K562 (cell line): ENCODE measurements around the gene B4GALNT2. TPM values are rescaled to one million over a fixed set of nuclear protein-coding genes. Genes with fewer than 3 reads are reported as not detected.

Experiments used
- ATAC-seq: fragments of 200-7000 bp; cut with Tn5 transposase; 3 replicates; pipeline ENCODE4 v1.9.1; 2020; ENCODE audit warnings: moderate library complexity
- BruUV-seq: library from RNA; stranded (reverse); fragments of 400-500 nt; replicated peaks from 2 replicates; lab custom pipeline; 2021; lab: Mats Ljungman, UMichigan
- CTCF ChIA-PET: fragments of 300-600 bp; formaldehyde crosslinking; extraction: SDS; loops from one replicate; lab custom pipeline; 2021; ENCODE audit warnings: low intra/inter-chr PET ratio; lab: Yijun Ruan, JAX
- POLR2A ChIA-PET: fragments of 300-600, 350-650 bp; sonication (Branson Sonifier 250); formaldehyde crosslinking; extraction: SDS; loops from one replicate; lab custom pipeline; 2021; ENCODE audit warnings: antibody characterized with exemption, inconsistent platforms; lab: Yijun Ruan, JAX
- DNase-seq, 4 experiments: peaks; one replicate each; pipeline versions ENCODE4 v3.0.0 to v3.0.0-alpha.2; 2011 to 2018; ENCODE audit warnings: low spot score in 3 of 4, mixed read lengths in 3 of 4; ENCODE audit errors: extremely low read depth in 1 of 4
- FAIRE-seq: peaks from 2 replicates; lab custom pipeline; 2011; peaks lifted over from hg19 to GRCh38; lab: Jason Lieb, UNC
- H2AFZ ChIP-seq: 2 replicates; pipeline ENCODE4 v1.6.0; 2011; ENCODE audit warnings: low read depth, low read length, control low read depth, inconsistent platforms
- H3K27ac ChIP-seq: fragments of 200-600 bp; 3 replicates; pipeline ENCODE4 v1.8.0; 2011; ENCODE audit warnings: low read depth, mild to moderate bottlenecking, control low read depth, inconsistent platforms, low read length, moderate library complexity, mixed read lengths; ENCODE audit errors: extremely low read depth
- H3K27me3 ChIP-seq, 2 experiments: fragments of 300-600 bp in 1 of 2; 2 replicates in 1 of 2; 3 replicates in 1 of 2; pipeline versions ENCODE4 v1.6.0 to v1.8.0; 2011; ENCODE audit warnings: inconsistent platforms in 2 of 2, low read length in 2 of 2, mild to moderate bottlenecking in 1 of 2, mixed read lengths in 1 of 2, moderate library complexity in 1 of 2; ENCODE audit not compliant: control insufficient read depth in 2 of 2, insufficient read depth in 2 of 2
- H3K36me3 ChIP-seq: fragments of 300-600 bp; 3 replicates; pipeline ENCODE4 v1.8.0; 2011; ENCODE audit warnings: mild to moderate bottlenecking, low read length, inconsistent platforms; ENCODE audit not compliant: control insufficient read depth, insufficient read depth
- H3K4me1 ChIP-seq, 2 experiments: fragments of 200-600 bp in 1 of 2; replicated peaks in 1 of 2; 2 replicates in 1 of 2; 3 replicates in 1 of 2; pipeline versions ENCODE4 v1.5.1 to v1.8.0; 2011; ENCODE audit warnings: inconsistent platforms in 2 of 2, low read length in 2 of 2, mild to moderate bottlenecking in 1 of 2, mixed read lengths in 1 of 2, moderate library complexity in 1 of 2; ENCODE audit not compliant: control insufficient read depth in 2 of 2, insufficient read depth in 2 of 2
- H3K4me2 ChIP-seq: 2 replicates; pipeline ENCODE4 v1.6.1; 2011; ENCODE audit warnings: low read length, control low read depth, inconsistent platforms, mixed read lengths; ENCODE audit not compliant: insufficient read depth
- H3K4me3 ChIP-seq: fragments of 200-600 bp; sonication (generic), shearing (Covaris generic); 2 replicates; pipeline ENCODE4 v1.5.1; 2016; ENCODE audit warnings: control low read depth, inconsistent platforms
- H3K79me2 ChIP-seq: fragments of 200-600 bp; 3 replicates; pipeline ENCODE4 v1.8.0; 2011; ENCODE audit warnings: low read length, inconsistent platforms; ENCODE audit not compliant: control insufficient read depth, insufficient read depth
- H3K9ac ChIP-seq, 2 experiments: 2 replicates each; pipeline versions ENCODE4 v1.6.0 to v1.6.1; 2011; ENCODE audit warnings: low read depth in 2 of 2, low read length in 2 of 2, control low read depth in 1 of 2, inconsistent platforms in 1 of 2, mild to moderate bottlenecking in 1 of 2, mixed read lengths in 1 of 2; ENCODE audit not compliant: insufficient read depth in 1 of 2
- H3K9me1 ChIP-seq: one replicate; pipeline ENCODE4 v1.6.0; 2011; ENCODE audit warnings: inconsistent platforms, mild to moderate bottlenecking, low read length, moderate library complexity; ENCODE audit not compliant: control insufficient read depth, insufficient read depth
- H3K9me3 ChIP-seq: replicated peaks from 2 replicates; pipeline ENCODE4 v1.5.1; 2011; ENCODE audit warnings: low read depth, low read length, inconsistent platforms; ENCODE audit not compliant: control insufficient read depth, insufficient read depth
- H4K20me1 ChIP-seq: replicated peaks from 2 replicates; pipeline ENCODE4 v1.6.1; 2011; ENCODE audit warnings: low read length, inconsistent platforms, mixed read lengths; ENCODE audit not compliant: control insufficient read depth, insufficient read depth
- CCNT2 ChIP-seq: IDR thresholded peaks from 2 replicates; pipeline ENCODE4 v1.6.1; 2011; ENCODE audit warnings: borderline replicate concordance, low read depth, mild to moderate bottlenecking, moderate library complexity, mixed read lengths, low read length; ENCODE audit not compliant: insufficient read length; ENCODE audit errors: extremely low read depth
- ELK3 ChIP-seq: fragments of 450-650 bp; formaldehyde crosslinking; IDR thresholded peaks from 2 replicates; pipeline ENCODE4 v1.4.0; 2020; ENCODE audit warnings: mild to moderate bottlenecking
- MXI1 ChIP-seq: IDR thresholded peaks from 2 replicates; pipeline ENCODE4 v1.6.1; 2011; ENCODE audit warnings: low read depth, mild to moderate bottlenecking, improper control_type of control experiment, low read length
- NUFIP1 ChIP-seq: fragments of 450-650 bp; IDR thresholded peaks from 2 replicates; pipeline ENCODE4 v1.6.1; 2018; ENCODE audit not compliant: partially characterized antibody
- POLR2H ChIP-seq: IDR thresholded peaks from 2 replicates; pipeline ENCODE4 v1.6.1; 2016; ENCODE audit warnings: missing genetic modification characterization, low read depth, mild to moderate bottlenecking, control low read depth, missing compliant biosample characterization, moderate library complexity
- SP2 ChIP-seq: IDR thresholded peaks from 2 replicates; pipeline ENCODE4 v1.6.1; 2011; ENCODE audit warnings: mild to moderate bottlenecking, low read depth, low read length, moderate library complexity; ENCODE audit not compliant: poor library complexity, severe bottlenecking; ENCODE audit errors: extremely low read depth
- TCFL5 ChIP-seq: fragments of 250-450 bp; sonication (Bioruptor Pico); conservative IDR thresholded peaks from 2 replicates; pipeline ENCODE4 v1.6.1; 2021; ENCODE audit warnings: mild to moderate bottlenecking, moderate library complexity, matching md5 sums
- TGIF2 ChIP-seq: sonication (generic); formaldehyde crosslinking; IDR thresholded peaks from 2 replicates; pipeline ENCODE4 v1.8.1; 2022; ENCODE audit warnings: mild to moderate bottlenecking, missing genetic modification reagents, moderate library complexity
- TRIM24 ChIP-seq, 2 experiments: fragments of 450-650 bp; IDR thresholded peaks; 2 replicates each; pipeline ENCODE4 v1.6.1; 2016
- ZNF217 ChIP-seq: sonication (generic); formaldehyde crosslinking; IDR thresholded peaks from 2 replicates; pipeline ENCODE4 v1.8.0; 2022; ENCODE audit warnings: mild to moderate bottlenecking, missing genetic modification reagents
- ZNF57 ChIP-seq: fragments of 450-650 bp; formaldehyde crosslinking; IDR thresholded peaks from 2 replicates; pipeline ENCODE4 v1.4.0; 2020; ENCODE audit warnings: mild to moderate bottlenecking, moderate library complexity
- WGBS: fragments of 100-300 bp; shearing (Covaris generic); methylation state at CpG from one replicate; pipeline ENCODE4 v1.1.6; 2016; ENCODE audit warnings: low coverage, mixed read lengths; ENCODE audit not compliant: insufficient coverage; ENCODE audit errors: missing lambda C conversion rate; 5-methylcytosine and 5-hydroxymethylcytosine counted together
- in situ Hi-C: fragments of 300-500 bp; cut with MboI; formaldehyde crosslinking; loops from 4 replicates; pipeline ENCODE4 v1.15.0; 2018; ENCODE audit warnings: inconsistent platforms, mixed read lengths
- intact Hi-C: fragments of 100-400 bp; cut with micrococcal nuclease; formaldehyde crosslinking; loops from 2 replicates; pipeline ENCODE4 v1.14.2; 2022
- polyA plus RNA-seq, 8 experiments: library from polyadenylated mRNA; depleted of rRNA in 4 of 8; stranded (reverse) in 5 of 8; unstranded in 3 of 8; fragments of >200 nt; fragmentation: Nextera tagmentation in 2 of 8; fragmentation: Illumina TruSeq in 1 of 8; extraction: Ambion mirVana in 2 of 8; extraction: Trizol in 1 of 8; gene quantifications; 2 replicates each; pipeline versions ENCODE4 v1.2.1 to v1.2.3, GENCODE V29; 2011 to 2014; ENCODE audit warnings: inconsistent platforms in 1 of 8, missing spikeins in 1 of 8
- total RNA-seq, 7 experiments: library from RNA; depleted of rRNA in 6 of 7; stranded (reverse); fragments of >200 nt in 6 of 7; fragmentation: Illumina TruSeq in 2 of 7; extraction: Trizol in 2 of 7; gene quantifications; 2 replicates each; pipeline versions ENCODE4 v1.2.1 to v1.2.3, GENCODE V29; 2011 to 2021; ENCODE audit warnings: low replicate concordance in 1 of 7
- TF ChIP-seq, protein P1 (sequence below), 2 experiments: IDR thresholded peaks in 1 of 2; conservative IDR thresholded peaks in 1 of 2; 2 replicates each; pipeline ENCODE4 v1.6.1; 2016; ENCODE audit warnings: low read depth in 2 of 2, mild to moderate bottlenecking in 1 of 2, missing compliant biosample characterization in 1 of 2, missing genetic modification characterization in 1 of 2, moderate library complexity in 1 of 2
- TF ChIP-seq, protein P2 (sequence below): fragments of 250-450 bp; sonication (Bioruptor Pico); IDR thresholded peaks from 2 replicates; pipeline ENCODE4 v1.5.1; 2021; ENCODE audit warnings: mild to moderate bottlenecking
- TF ChIP-seq, protein P3 (sequence below): fragments of 250-450 bp; sonication (Bioruptor Pico); IDR thresholded peaks from 2 replicates; pipeline ENCODE4 v1.4.0; 2020

Gene B4GALNT2
- total and polyA plus RNA-seq, 9 of the 15 experiments (the other 6 are each of a cell fraction or from before 2014, with no cell fraction given) = not detected

GRCh38 chr17:49112936-49113335 is 19.6 kb upstream of the B4GALNT2 start (continued):
- TF ChIP-seq, protein P1, sequence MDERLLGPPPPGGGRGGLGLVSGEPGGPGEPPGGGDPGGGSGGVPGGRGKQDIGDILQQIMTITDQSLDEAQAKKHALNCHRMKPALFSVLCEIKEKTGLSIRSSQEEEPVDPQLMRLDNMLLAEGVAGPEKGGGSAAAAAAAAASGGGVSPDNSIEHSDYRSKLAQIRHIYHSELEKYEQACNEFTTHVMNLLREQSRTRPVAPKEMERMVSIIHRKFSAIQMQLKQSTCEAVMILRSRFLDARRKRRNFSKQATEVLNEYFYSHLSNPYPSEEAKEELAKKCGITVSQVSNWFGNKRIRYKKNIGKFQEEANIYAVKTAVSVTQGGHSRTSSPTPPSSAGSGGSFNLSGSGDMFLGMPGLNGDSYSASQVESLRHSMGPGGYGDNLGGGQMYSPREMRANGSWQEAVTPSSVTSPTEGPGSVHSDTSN (CRISPR knock-in tag; IDR thresholded peaks at IDR 0.05; ENCODE audit: low read depth) = no peak
- TF ChIP-seq, protein P1 (tag; conservative IDR thresholded peaks at IDR 0.05; ENCODE audit: low read depth) = no peak
- TF ChIP-seq ZNF217 (CRISPR knock-in tag) (no peak), TGIF2 (CRISPR knock-in tag) (no peak), ELK3 (CRISPR knock-in tag) (no peak)
- TF ChIP-seq, all 486 proteins: peak for 0

DNA sequence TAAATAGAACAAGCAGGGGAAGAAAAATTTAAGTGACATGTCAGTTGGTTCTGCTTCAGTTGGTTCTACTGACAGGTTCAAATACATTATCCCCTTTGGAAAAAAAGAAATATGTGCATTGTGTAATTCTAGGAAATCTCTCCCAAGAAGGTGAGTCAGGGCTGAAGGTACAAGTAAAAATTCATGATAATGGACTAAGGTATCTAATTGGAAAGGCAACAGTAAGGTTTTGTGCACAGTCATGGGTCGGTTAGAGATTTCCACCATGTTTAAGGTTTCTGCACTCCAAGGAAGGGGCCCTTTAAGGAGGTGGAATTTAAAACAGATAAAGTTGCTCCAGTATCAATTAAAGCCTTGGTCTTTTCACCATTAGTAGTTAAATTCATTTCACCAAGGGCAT is 17.9 kb upstream of the B4GALNT2 start:
- in situ Hi-C loops = no loop called here
- TF ChIP-seq SP2 (no peak), NUFIP1 (no peak), MXI1 (no peak), TCFL5 (no peak), CCNT2 (peak; percentile 17), ZNF57 (no peak), POLR2H (tag) (no peak), TRIM24 (IDR thresholded peaks at IDR 0.05) (peak in 1 of 2 experiments; percentile 14; a peak in 1 of 4 replicates)
- TF ChIP-seq, protein P2, sequence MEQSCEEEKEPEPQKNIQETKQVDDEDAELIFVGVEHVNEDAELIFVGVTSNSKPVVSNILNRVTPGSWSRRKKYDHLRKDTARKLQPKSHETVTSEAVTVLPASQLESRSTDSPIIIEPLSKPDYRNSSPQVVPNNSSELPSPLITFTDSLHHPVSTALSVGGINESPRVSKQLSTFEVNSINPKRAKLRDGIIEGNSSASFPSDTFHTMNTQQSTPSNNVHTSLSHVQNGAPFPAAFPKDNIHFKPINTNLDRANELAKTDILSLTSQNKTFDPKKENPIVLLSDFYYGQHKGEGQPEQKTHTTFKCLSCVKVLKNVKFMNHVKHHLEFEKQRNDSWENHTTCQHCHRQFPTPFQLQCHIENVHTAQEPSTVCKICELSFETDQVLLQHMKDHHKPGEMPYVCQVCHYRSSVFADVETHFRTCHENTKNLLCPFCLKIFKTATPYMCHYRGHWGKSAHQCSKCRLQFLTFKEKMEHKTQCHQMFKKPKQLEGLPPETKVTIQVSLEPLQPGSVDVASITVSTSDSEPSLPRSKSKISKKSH (CRISPR knock-in tag) = no peak
- TF ChIP-seq, protein P3, sequence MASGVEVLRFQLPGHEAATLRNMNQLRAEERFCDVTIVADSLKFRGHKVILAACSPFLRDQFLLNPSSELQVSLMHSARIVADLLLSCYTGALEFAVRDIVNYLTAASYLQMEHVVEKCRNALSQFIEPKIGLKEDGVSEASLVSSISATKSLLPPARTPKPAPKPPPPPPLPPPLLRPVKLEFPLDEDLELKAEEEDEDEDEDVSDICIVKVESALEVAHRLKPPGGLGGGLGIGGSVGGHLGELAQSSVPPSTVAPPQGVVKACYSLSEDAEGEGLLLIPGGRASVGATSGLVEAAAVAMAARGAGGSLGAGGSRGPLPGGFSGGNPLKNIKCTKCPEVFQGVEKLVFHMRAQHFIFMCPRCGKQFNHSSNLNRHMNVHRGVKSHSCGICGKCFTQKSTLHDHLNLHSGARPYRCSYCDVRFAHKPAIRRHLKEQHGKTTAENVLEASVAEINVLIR = no peak

More for the DNA sequence above, 17.9 kb upstream of the B4GALNT2 start:
- H3K9me1 ChIP-seq = no peaks in the 10 kb centered on the region
- H3K9ac ChIP-seq = no peak overlapping the region
- FAIRE-seq (no peak), ATAC-seq (peak; percentile 53; the same call in 2 of the 3 replicates), DNase-seq (no peak)
- H4K20me1 ChIP-seq = no peaks in the 10 kb centered on the region
- H3K36me3 ChIP-seq = no peaks in the 10 kb centered on the region
- H2AFZ ChIP-seq = peak overlapping the region; percentile 12; the same call in 1 of the 2 replicates
- BruUV-seq = no TSS peak
- peaks cover 0 to 3% of the 10 kb centered on the region in 2 experiments; a peak in 1 of 5 replicates for H3K27me3 ChIP-seq
- ChIA-PET POLR2A (no interaction called here), CTCF (no interaction called here)
- no peak overlapping the region for H3K4me3 ChIP-seq
- H3K79me2 ChIP-seq = no peaks in the 10 kb centered on the region
- no peaks in the 10 kb centered on the region; a peak in 1 of 5 replicates for H3K4me1 ChIP-seq
- WGBS = 0% methylated on average over 1 of the region's 1 CpG
- intact Hi-C loops = no loop called here
- no peak overlapping the region for H3K27ac ChIP-seq
- no peaks in the 10 kb centered on the region for H3K9me3 ChIP-seq
- H3K4me2 ChIP-seq = no peak overlapping the region
